GM13976 (cell line): Measurements from ENCODE around the gene PRKCA.

Experiments used
- DNase-seq: peaks from one replicate; pipeline ENCODE4 v3.0.0; 2012; ENCODE audit warnings: low spot score
- CTCF ChIP-seq: IDR thresholded peaks from 2 replicates; pipeline ENCODE4 v1.5.1; 2012; ENCODE audit warnings: borderline replicate concordance, mild to moderate bottlenecking; ENCODE audit not compliant: insufficient read depth; ENCODE audit errors: extremely low read depth, missing control alignments, control extremely low read depth
- in situ Hi-C: fragments of 300-500 bp; cut with MboI; formaldehyde crosslinking; loops from one replicate; pipeline ENCODE4 v1.12.0; 2022; ENCODE audit warnings: low sequenced_read_pairs, mixed read lengths, inconsistent platforms; ENCODE audit not compliant: unreplicated experiment

PRKCA gene

GRCh38 chr17:66498580-66498979 lies 196.2 kb downstream of the PRKCA start:
- in situ Hi-C loops = no loop called here
- TF ChIP-seq CTCF = no peak
- no peak for DNase-seq

- no peak for TF ChIP-seq CTCF
- in situ Hi-C loops = no loop called here
These were observed 204.2 kb downstream of the PRKCA start for GRCh38 chr17:66506641-66507040.

DNA sequence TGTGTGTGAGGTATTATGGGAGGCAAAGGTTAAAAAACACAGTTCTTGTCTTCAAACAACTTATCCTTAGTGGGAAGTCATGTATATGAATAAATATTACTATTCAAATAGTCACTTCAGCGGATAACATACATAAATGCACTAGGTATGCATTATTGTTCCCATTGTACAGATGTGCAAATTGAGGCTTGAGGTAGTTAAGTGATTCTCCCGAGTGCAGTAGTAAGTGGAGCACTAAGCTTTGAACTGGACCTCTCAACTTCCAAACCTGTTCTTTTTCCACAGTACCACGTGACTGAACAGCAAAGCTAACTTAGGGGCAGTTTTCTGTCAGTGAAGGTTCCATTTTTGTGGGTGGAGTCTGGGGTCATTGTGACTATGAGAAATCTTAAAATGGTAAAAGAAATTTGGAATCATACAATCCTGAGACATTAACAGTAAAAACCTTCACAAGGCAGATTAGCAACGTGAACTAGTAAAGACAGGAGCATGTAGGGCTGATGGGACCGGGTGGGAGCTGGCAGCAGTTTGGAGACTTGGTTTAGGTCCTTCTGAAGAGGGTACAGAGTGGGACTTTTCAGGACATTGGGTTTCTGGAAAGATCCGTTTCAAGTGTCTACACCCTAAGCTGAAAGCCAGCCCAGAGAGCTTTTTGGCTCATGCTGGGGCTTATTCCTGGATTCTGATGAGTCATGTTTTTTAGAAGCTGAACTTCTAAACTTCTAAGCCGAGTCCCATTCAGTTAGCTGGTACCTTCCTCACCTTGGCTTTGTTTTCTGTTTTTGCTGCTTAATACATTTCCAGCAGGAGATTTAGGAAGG lies 204.9 kb downstream of the PRKCA start:
- no peak for TF ChIP-seq CTCF
- in situ Hi-C loops = no loop called here
- no peak for DNase-seq

More at GRCh38 chr17:66506641-66507040, 204.2 kb downstream of the PRKCA start:
- DNase-seq = no peak

DNA sequence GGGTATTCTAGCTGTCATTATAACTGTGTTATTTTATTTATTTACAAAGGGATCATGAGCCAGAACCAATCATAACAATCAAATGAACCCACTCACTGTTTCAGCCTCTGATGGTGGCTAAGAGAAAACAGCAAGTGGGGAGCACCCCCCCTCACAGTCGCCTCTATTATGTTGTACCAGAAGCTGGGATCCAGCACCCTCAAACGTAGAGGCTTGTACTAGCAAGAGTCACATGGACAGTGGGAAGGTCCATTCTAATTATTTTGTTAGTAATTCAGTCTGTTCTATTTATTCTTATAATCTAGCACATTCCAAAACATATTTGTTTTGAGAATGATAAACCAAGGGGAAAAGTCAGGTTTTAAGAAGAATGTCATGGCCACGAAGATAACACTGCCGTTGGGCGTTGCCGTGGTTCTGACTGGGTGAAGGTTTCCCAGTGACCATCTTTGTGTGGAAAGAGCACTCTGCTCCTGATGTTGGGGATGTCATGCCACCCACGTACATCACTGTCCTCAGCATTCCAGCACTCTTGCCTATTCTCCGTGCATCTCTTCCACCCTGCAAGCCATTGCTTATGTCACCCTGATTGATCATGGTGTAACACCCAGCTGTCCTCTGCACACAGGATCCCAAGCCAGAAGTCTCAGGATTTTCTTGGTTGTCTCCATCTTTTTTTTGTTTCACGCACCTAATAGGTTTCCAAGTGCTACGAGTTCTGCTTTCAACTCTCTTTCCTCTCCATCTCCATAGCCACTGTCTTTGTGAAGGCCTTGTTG lies 205.8 kb downstream of the PRKCA start:
- TF ChIP-seq CTCF = no peak
- in situ Hi-C loops = no loop called here

GRCh38 chr17:66508896-66509844 lies 206.8 kb downstream of the PRKCA start:
- DNase-seq = no peak
- no peak for TF ChIP-seq CTCF
- in situ Hi-C loops = no loop called here

More for the DNA sequence above, 205.8 kb downstream of the PRKCA start:
- DNase-seq = no peak

DNA sequence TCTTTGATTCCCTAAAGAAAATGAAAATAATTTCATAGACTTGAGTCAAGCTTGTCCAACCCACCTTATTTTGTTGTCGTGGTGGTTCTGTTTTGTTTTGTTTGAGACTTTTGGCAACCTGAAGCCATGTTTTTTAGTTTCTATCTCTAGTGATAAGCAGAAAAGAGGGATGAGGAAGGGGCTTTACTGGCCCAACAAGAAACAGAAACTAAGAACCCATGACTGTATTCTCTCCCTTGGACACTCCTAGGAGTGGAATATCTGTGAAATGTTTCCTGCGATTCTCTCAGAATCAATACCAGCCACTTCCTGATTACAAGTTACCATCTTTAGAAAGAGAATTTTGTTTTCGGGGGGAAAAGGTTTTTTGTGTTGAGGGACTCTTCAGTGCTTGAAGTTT lies 207.5 kb downstream of the PRKCA start:
- in situ Hi-C loops = no loop called here
- TF ChIP-seq CTCF = no peak
- no peak for DNase-seq
